Activated T-cell treated with anti-CD3 and anti-CD28 coated beads, Interleukin-2, amount 50 U/mL, for 48 hours (primary cell): ENCODE results near the gene MAD2L1.
A peak's percentile ranks its signal among the peaks of the same experiment; 100 is the strongest.

Source experiments
- DNase-seq, 2 experiments: peaks; one replicate each; pipeline ENCODE4 v3.0.0-alpha.2; 2020

The MAD2L1 gene

DNA sequence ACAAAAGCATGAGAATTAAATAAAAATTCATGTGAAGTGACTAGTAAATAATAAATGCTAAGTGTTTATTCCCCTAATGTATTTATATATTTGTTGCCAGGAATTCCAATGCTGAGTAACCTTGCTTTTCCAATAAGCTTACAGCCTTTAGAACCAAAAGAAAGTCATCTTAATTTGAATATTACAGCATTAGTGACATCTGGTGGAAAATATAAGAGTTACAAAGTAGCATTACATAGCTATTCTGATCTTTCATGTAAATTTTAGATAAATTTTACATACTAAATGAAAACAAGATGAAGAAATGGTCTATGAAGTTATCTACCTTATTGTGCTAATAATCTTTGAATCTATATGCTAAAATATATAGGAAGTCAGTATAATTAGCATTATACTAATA, 10.4 kb downstream of the MAD2L1 start:
- DNase-seq = no peak

DNA sequence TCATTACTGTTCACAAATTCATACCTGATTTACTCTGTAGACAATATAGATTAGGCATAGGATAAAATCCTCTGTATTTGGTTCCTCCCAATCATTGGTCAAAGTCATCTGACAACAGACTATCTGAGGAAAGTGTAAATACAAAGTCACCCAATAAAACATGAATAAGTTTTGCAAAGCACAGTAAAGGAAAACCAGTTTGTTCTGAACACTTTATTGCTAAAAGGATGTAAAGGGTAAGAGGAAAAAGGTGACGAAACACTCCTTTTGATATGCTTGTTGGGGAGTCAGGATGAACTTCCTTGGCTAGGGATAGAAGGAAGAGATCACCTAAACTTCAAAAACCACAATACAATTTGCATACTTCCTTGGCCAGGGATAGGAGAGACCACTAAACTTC, 10.9 kb downstream of the MAD2L1 start:
- no peak for DNase-seq

DNA sequence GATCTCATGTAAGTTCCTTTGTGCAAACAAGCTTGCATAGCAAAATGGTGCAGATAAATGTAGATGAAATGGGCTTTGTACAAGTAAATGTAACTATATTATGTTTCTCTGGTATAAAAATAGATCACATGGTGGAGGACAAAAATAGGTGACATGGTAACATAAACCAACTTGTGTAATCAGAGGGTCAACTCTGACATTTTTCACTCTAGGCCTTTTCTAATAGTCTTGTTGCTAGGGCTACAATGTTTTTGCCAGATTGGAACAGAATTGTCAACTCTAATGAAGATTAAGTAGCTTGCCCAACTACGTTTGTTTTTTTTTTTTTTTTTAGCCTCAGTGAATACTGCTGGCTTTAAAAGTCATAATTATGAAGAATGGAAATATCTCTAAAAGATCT, 11.5 kb downstream of the MAD2L1 start:
- DNase-seq = no peak

DNA sequence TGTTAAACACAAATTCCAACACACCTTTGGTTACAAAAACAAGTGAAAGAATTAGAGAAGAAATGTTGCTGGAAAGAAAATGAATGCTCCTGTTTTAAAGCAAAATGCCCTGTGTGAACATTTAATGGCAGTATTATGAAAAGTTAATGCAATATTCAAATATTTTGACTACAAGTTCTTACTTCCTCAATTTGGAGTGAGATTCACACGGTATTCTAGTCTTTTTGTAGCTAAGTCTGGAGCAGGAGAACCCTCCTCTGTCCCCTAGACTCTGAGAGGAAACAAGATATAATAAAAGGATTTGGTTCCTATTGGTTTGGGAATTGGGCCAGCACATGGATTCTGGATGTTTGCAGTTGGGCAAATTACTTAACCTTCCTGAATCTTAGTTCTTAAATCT, 12.7 kb downstream of the MAD2L1 start:
- no peak for DNase-seq

DNA sequence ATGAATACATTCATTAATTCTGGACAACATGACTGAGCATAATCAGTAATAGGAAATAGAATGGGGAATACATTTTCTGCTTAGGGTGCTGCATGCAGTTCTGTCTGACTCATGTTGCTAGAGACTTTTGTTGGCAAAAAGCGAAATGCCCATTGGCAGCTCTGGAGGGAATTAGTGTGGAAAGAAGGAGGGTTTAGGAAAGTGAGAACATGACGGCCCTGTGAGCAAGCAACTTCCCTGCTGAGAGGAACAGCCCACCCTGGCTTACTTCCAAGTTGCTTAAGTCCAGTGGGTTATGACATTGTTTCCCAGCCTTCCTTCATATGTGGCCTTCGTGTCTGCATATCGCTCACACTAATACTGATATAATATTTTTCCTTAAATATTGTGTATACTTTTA, 13.8 kb downstream of the MAD2L1 start:
- DNase-seq = no peak

DNA sequence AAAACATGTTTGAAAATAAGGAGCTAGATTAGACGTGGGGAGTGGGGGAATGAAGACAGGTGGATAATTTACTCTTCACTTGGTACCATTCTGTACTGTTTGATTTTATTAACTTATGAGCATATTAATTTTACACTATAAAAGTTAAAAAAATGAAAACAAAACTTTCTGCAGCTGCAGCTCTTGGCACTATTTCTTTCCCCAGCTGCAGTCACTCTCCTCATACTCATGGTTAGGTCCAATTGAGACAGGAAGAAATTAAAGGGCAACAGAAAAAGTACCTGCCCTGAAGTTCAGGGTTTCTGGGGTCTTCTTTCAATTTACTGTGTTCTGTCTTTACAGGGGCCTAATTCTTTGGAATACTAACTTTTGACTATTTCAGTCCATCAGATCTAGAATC, 15.4 kb downstream of the MAD2L1 start:
- no peak for DNase-seq

DNA sequence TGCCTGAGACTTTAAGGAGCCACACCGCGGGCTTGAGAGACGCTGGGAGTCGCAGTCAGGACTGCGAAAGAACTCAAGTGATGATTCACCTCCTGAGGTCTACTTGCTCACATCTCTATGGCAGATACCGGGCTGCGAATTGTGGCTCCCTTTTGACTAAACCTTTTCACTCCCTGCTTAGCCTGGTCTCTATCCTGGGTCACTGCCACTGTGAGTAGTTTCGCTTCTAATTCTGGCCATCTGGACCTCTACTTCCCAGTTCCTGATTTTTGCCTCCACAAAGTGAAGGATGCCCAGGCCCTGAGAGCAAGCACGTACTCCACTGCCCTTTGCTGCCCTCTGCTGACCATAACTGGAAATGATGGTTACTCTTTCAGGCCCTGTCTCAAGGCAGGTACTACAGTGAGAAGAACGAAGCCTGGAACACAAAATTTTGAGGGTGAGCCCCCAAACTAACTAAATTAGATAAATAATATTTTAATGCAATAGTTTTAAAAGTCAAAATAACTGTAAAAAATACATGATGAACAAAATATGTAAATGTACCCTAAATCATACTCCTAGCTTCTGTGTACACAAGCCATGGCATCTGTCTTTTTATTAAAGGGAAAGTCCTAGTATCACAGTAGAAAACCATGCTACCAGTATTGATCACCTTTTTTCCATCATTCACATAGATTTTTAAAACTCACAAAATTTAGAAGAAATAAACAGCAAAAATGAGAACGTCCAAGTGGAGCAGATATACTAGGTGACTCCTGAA, 16.7 kb downstream of the MAD2L1 start:
- DNase-seq = peak; percentile 77 to 78

DNA sequence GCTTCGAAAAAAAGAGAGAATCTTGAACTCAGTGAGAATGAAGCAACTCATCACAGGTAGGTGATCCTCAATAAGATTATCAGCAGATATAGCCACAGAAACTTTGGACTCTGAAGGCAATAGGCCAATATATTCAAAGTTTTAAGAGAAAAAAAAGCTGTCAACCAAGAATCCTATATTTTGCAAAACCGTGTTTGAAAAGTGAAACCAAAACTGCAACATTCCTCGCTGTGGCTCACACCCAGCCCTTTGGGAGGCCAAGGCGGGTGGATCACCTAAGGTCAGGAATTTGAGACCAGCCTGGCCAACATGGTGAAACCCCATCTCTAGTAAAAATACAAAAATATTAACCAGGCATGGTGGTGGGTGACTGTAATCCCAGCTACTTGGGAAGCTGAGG, 22.8 kb downstream of the MAD2L1 start:
- no peak for DNase-seq

DNA sequence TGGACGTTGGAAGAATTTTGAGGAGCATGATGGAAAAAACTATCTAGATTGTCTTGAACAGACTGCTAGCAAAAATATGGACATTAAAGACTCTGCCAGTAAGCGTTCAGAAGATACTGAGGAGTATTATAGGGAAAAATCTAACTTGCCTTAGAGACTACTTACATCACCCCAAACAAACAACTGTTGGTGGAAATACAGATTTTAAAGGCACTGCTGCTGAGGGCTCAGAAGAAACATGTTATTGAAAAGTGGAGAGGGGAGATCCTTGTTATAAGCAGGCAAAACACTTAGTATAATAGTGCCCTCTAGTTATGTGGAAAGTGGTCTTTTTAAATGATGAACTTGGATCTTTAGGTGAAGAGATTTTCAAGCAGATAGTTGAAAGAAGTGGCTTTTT, 29.2 kb downstream of the MAD2L1 start:
- DNase-seq = no peak

DNA sequence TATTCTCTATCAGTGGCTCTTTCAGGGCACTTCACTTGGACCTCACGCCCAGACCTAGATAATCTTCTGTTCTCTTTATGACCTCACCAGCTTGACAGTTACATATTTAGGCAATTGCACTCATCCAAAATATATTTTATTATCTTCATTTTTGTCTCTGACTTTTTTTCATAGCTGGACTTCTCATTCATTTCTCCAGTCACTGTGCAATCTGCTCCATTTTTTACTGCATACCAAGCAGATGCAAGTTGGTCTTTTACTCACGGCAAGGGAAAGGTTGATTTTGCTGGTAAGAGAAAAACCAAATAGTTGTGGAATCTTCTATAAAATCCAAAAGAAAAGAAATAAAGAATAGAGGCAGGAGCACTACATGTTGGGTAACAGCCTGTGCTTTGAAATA, 31.7 kb downstream of the MAD2L1 start:
- no peak for DNase-seq

DNA sequence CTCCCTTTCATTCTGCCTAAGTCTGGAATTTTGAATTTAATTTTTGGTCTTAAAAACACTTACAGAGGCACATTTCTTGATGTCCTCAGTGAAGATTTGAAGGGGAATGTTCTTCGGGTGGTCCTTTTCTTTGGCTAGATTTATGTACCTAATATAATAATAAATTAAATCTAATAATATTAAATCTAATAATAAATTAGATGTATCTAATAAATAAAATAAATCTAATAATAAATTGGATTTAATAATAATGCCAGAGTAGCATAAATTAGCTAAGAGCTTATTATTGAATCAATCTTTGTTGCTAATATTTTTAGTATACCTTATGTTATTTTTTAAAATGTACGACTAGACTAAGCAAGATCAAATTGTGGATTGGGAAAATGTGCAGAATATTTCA, 39.8 kb downstream of the MAD2L1 start:
- no peak for DNase-seq

DNA sequence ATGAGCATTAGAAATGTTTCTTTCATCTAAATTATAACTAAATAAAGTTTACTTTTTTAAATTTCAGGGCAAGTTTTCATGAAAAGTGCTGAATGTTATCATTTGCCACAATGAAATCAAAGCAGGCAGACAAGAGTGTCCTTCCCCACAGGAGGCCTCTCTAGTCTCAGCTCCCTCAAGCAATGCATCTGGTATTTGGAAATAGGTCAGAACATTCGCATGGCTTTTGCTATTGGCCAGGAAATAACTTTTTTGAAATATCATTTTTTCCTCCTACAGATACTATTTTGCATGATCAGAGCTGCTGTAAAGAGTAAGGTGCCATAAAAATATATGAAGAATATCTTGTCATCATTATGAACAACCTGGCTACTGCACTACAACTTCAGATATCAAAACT, 41.1 kb downstream of the MAD2L1 start:
- DNase-seq = no peak

DNA sequence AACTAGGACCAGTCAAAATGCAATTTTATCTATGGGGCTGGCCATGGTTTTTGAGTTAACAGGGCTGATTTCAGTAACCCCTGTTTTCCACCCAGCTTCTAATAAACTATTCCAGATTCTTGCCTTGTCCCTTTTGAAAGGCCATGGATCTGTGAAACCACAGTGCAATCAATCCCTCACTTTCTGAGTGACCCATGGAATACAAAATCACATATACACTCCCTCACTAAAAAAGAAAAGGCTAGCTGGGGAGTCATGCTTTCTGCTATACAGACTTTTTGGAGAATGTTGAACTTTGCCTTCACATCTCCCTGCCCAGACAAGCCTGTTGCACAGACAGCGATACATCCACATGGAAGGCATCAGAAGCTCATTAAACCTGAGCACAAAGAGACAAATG, 47.9 kb downstream of the MAD2L1 start:
- no peak for DNase-seq

DNA sequence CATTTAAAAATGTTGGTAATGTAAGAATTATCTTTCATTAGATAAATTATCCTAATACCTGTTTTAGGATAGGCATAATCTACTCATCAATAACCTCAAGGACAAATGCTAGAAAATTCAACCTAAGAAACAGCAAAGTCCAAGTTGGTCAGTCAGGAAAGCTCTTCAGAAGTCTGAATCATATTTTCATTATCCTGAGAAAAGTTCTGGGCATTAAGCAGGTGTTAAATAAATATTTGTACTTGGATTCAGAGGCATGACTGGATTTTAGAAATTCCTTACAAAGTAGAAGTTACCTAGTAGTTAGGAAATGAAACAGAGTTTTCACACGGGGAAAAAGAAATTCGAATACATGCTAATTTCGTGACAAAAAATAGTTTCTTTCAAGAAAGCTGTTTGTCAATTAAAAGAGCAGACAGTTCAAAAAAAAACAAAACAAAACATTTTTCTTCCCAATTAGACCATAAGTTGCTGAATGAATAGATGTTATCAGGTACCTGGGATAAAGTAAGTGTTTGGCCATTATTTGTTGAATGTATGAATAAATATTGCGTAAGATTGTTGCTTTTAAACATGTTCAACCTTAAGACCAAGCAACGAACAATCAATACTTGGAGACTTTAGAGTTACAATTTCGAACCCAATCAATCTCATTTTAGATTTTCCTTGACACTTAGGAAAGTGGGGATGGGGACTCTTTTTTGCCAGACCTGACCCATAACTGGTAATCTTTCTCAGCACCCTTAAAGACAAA, 48.5 kb downstream of the MAD2L1 start:
- DNase-seq = no peak

DNA sequence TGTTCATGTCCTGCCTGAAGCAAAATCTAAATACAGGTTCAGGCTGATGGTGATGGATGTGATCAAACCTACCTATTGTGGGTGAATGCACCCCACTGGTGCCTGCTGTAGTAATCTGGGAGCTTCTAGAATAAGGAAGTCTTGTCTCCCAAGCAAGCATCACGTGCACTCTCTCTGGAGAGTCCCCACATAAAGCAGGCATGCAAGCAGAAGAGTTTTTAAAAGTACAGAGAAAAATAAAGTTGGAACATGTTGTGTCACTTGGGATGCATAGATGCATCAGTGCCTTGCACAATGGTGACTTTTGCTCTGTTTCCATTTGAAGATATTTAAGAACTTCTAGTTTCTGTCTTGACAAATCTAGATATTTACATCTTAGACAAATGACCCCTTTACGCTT, 54.9 kb downstream of the MAD2L1 start:
- DNase-seq = no peak

DNA sequence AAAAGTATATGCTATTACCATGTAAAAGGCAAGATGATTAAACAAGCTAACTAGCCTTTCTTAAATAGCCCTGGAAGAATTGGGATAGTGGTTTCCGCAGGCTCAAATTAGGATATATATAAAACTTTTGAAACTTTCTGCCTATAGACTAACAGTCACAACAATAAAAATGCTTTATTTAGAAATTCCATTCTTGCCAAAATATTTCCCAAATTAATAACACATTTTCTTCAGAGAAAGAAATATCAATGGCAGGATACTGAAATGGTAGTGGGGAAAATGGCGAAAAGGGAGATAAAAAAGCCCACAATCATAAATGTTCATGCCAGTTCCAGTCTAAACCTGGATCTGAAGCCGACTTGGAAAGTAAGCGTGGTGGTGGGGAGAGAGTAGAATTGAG, 56.0 kb downstream of the MAD2L1 start:
- no peak for DNase-seq

DNA sequence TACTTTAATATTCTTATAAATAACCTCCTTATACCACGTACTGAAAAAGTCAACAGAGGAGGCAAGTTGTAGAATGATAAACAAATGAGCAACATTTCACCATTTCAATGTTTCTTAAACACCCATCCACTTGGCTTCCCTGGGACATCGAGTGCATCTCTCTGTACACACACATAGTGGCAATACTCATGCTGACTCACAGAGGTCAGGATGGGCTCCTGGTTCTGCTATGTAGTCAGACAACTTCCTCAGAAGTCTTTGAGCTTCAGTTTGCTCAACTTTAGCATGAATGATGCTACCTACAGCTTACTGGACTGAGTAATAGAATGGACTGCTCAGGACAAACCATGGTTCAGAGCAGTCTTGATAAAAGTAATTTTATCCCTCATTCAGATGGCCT, 56.9 kb downstream of the MAD2L1 start:
- DNase-seq = no peak

DNA sequence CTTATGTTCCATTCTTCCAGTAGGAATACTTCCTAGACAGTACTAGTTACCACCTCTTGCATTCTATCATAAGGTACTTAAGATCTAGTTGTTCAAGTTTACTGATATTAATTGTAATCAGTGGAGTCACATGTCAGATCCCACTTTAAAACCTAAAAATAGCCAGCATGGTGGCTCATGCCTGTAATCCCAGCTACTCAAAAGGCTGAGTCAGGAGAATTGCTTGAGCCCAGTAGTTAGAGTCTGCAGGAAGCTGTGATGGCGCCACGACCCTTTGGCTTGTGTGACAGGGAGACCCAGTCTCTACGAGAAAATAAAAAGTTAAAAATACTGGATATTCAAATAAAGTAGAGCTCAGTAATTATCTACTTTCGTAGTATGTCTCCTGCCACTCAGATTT, 57.7 kb downstream of the MAD2L1 start:
- DNase-seq = no peak

DNA sequence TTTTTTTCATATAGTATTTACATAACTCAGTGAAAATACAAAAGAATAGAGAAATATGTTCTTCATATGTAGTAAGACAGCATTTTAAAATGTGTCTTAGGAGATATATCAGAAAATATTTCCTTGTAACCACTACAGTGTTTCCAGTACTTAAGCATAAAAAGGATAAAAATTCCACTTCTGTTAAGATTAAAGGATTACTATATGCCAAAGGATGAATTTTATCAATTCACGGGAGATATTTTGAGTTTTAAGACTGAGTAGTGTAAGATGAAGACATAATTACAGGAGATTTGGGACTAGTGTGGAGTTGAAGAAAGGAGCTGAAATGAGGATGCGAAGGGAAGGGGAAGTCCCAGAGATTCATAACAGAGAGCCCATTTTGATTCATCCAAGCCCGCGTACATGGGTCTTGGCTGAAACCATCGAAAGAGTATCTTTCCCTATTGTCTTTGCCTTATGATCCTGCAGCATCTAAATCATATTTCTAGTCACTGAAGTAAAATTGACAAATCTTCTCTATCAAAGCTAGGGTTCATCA, 58.7 kb downstream of the MAD2L1 start:
- DNase-seq = no peak

DNA sequence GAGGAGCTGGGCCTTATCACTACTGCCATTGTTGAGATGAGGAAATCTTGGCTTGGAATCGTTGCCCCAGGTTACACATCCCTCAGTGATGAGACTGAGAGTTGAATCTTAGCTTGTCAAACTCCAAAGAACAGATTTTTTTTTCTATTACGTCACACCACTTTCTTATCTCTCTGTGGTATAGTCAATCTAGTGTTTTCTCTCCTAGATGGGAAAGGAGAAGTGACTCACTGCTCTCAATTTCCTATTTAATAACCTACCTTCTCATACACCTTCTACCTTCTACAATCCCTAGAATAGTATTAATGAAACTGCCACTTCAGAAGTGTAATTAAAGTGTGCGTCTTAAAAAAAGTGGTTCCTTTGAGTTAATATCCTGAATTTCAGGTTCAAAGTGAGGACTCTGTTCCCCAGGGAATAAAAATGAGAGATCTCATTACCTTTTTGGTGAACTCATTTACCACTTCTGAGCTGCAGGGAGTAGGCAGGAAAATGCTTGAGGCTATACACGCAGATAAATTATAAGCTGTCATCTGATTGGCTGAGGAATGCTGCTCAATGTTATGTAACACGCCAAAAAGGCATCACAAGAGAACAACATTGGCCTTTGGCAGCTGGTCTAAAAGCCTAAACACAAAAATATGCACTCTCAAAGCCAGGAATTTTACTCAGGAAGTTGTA, 59.3 kb downstream of the MAD2L1 start:
- no peak for DNase-seq
